Panc1 (cell line): ENCODE data around the gene LIN28B. TPM values are rescaled to one million over a fixed set of nuclear protein-coding genes. Genes with fewer than 3 reads are reported as not detected.
A peak's percentile ranks its signal among the peaks of the same experiment; 100 is the strongest.

Experiments
- ATAC-seq: fragments of 200-7000 bp; cut with Tn5 transposase; 2 replicates; pipeline ENCODE4 v1.9.1; 2020; ENCODE audit warnings: mild to moderate bottlenecking, moderate library complexity
- BruUV-seq: library from RNA; stranded (reverse); fragments of 400-500 nt; replicated peaks from 2 replicates; lab custom pipeline; 2021; lab: Mats Ljungman, UMichigan
- CTCF ChIA-PET: fragments of 300-600 bp; sonication (Branson Sonifier 250); formaldehyde crosslinking; loops from one replicate; lab custom pipeline; 2022; ENCODE audit warnings: antibody characterized with exemption; lab: Charles Lee
- POLR2A ChIA-PET: fragments of 300-600 bp; sonication (Branson Sonifier 250); formaldehyde crosslinking; loops from one replicate; lab custom pipeline; 2022; ENCODE audit warnings: antibody characterized with exemption; lab: Charles Lee
- DNase-seq: peaks from one replicate; pipeline ENCODE4 v3.0.0-alpha.2; 2010; ENCODE audit warnings: low read depth, low spot score
- H3K27ac ChIP-seq: 2 replicates; pipeline ENCODE4 v1.5.1; 2011; ENCODE audit warnings: mild to moderate bottlenecking, low read length, inconsistent platforms
- H3K27me3 ChIP-seq: fragments of 200-500 bp; sonication (Bioruptor generic); 2 replicates; pipeline ENCODE4 v1.6.0; 2014; ENCODE audit warnings: low read length, inconsistent platforms; ENCODE audit not compliant: control insufficient read depth, insufficient read depth
- H3K36me3 ChIP-seq: fragments of 200-500 bp; sonication (Bioruptor generic); 2 replicates; pipeline ENCODE4 v1.5.1; 2014; ENCODE audit warnings: inconsistent platforms, mild to moderate bottlenecking, low read length, moderate library complexity; ENCODE audit not compliant: control insufficient read depth, insufficient read depth
- H3K4me1 ChIP-seq: 2 replicates; pipeline ENCODE4 v1.5.1; 2011; ENCODE audit warnings: inconsistent platforms, mild to moderate bottlenecking, low read length, moderate library complexity; ENCODE audit not compliant: control insufficient read depth, insufficient read depth
- H3K4me3 ChIP-seq, 2 experiments: 2 replicates each; pipeline ENCODE4 v1.5.1; 2011 to 2012; ENCODE audit warnings: low read depth in 2 of 2, low read length in 2 of 2, mild to moderate bottlenecking in 2 of 2, inconsistent platforms in 1 of 2, moderate library complexity in 1 of 2
- H3K9me3 ChIP-seq: fragments of 200-500 bp; sonication (Bioruptor generic); 2 replicates; pipeline ENCODE4 v1.5.1; 2014; ENCODE audit warnings: low read depth, mild to moderate bottlenecking, inconsistent platforms, low read length, moderate library complexity; ENCODE audit not compliant: control insufficient read depth, insufficient read depth
- POLR2AphosphoS5 ChIP-seq: IDR thresholded peaks from 2 replicates; pipeline ENCODE4 v1.6.1; 2012; ENCODE audit warnings: mild to moderate bottlenecking, low read depth, low read length, moderate library complexity
- SIN3A ChIP-seq: IDR thresholded peaks from 2 replicates; pipeline ENCODE4 v1.6.1; 2012; ENCODE audit warnings: low read depth, mild to moderate bottlenecking, low read length, moderate library complexity, borderline replicate concordance; ENCODE audit not compliant: insufficient read depth
- TCF7L2 ChIP-seq: IDR thresholded peaks from 2 replicates; pipeline ENCODE4 v1.6.1; 2011; ENCODE audit warnings: mild to moderate bottlenecking, low read depth, low read length, inconsistent platforms
- in situ Hi-C: cut with HindIII; loops from 2 replicates; pipeline ENCODE4 v1.10.0; 2016; ENCODE audit warnings: low sequenced_read_pairs, low pct_unique_long_range_greater_than_20kb
- intact Hi-C: fragments of 100-400 bp; cut with micrococcal nuclease; formaldehyde crosslinking; loops from one replicate; pipeline ENCODE4 v1.10.0; 2022; ENCODE audit not compliant: unreplicated experiment
- total RNA-seq: library from RNA; stranded (reverse); gene quantifications from one replicate; pipeline ENCODE4 v1.2.1, GENCODE V29; 2021; ENCODE audit not compliant: unreplicated experiment
- TF ChIP-seq, protein P1 (sequence below), 2 experiments: IDR thresholded peaks; 2 replicates each; pipeline ENCODE4 v1.6.1; 2011 to 2012; ENCODE audit warnings: low read depth in 2 of 2, control low read depth in 1 of 2, low read length in 1 of 2, mild to moderate bottlenecking in 1 of 2, moderate library complexity in 1 of 2; ENCODE audit not compliant: insufficient read depth in 1 of 2
- TF ChIP-seq, protein P2 (sequence below): fragments of 450-650 bp; IDR thresholded peaks from 2 replicates; pipeline ENCODE4 v1.5.1; 2017; ENCODE audit warnings: mild to moderate bottlenecking

Gene LIN28B
- total RNA-seq, 1 experiment from 2014 or later, result 5.8 TPM

DNA sequence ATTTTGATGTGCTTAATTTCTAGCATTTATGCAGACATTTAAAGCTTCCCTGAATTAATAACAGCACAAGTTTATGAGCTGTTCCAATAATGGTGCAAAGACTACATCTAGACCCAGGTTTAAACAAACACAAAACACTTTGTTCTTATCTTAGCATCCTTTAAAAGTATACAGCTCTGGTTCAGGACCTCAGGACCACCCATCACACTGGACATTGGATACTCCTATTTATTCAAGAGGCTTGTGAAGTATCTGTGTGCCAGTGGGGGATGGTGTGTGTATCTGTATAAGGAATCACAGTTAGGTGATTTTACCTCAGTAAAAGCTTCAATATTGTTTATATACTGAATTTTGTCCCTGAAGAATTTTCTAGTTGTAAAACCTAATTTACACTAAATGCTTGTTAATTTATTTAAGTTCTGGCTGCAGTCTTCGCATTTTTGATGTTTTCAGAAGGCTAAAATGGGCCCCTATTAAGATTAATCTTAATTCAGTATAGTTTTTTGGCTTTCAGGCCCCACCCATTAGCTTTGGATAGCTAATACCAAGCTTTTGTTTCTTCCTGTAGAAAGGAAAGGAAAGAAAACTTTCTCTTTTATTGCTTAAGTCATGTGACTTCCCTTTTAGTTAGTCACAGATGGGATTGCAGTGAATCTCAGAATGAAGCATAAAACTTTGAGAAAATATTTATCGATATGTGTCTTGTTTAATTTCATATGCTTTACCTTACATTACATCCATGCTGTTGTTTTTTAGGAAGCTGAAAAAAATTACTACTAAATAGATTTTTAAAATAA is 13.1 kb downstream of the LIN28B start:
- no peak overlapping the region for H3K4me3 ChIP-seq
- H3K9me3 ChIP-seq, result no peaks in the 10 kb centered on the region
- TF ChIP-seq POLR2AphosphoS5, result no peak
- TF ChIP-seq TCF7L2, result no peak
- no peak for TF ChIP-seq SIN3A
- TF ChIP-seq, protein P1, sequence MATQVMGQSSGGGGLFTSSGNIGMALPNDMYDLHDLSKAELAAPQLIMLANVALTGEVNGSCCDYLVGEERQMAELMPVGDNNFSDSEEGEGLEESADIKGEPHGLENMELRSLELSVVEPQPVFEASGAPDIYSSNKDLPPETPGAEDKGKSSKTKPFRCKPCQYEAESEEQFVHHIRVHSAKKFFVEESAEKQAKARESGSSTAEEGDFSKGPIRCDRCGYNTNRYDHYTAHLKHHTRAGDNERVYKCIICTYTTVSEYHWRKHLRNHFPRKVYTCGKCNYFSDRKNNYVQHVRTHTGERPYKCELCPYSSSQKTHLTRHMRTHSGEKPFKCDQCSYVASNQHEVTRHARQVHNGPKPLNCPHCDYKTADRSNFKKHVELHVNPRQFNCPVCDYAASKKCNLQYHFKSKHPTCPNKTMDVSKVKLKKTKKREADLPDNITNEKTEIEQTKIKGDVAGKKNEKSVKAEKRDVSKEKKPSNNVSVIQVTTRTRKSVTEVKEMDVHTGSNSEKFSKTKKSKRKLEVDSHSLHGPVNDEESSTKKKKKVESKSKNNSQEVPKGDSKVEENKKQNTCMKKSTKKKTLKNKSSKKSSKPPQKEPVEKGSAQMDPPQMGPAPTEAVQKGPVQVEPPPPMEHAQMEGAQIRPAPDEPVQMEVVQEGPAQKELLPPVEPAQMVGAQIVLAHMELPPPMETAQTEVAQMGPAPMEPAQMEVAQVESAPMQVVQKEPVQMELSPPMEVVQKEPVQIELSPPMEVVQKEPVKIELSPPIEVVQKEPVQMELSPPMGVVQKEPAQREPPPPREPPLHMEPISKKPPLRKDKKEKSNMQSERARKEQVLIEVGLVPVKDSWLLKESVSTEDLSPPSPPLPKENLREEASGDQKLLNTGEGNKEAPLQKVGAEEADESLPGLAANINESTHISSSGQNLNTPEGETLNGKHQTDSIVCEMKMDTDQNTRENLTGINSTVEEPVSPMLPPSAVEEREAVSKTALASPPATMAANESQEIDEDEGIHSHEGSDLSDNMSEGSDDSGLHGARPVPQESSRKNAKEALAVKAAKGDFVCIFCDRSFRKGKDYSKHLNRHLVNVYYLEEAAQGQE (IDR thresholded peaks at IDR 0.05; ENCODE audit: insufficient read depth in 1 of 2, low read depth in 2 of 2, low read length in 1 of 2), result no peak
- intact Hi-C loops (no loop called here), in situ Hi-C loops (no loop called here)
- peak overlapping the region; percentile 54 for H3K27ac ChIP-seq
- H3K27me3 ChIP-seq, result no peaks in the 10 kb centered on the region
- CTCF ChIA-PET, result no interaction called here
- H3K4me1 ChIP-seq, result peaks cover 16% of the 10 kb centered on the region
- ATAC-seq (peak; percentile 51; the same call in 1 of the 2 replicates), DNase-seq (no peak)
- POLR2A ChIA-PET, result interaction anchor here (1.4 kb wide), 1 partner anchor 12 kb away, joined by 18 read pairs; no protein-coding TSS in a partner anchor
- H3K36me3 ChIP-seq, result no peaks in the 10 kb centered on the region; the same call in 1 of the 2 replicates
- BruUV-seq, result no TSS peak

DNA sequence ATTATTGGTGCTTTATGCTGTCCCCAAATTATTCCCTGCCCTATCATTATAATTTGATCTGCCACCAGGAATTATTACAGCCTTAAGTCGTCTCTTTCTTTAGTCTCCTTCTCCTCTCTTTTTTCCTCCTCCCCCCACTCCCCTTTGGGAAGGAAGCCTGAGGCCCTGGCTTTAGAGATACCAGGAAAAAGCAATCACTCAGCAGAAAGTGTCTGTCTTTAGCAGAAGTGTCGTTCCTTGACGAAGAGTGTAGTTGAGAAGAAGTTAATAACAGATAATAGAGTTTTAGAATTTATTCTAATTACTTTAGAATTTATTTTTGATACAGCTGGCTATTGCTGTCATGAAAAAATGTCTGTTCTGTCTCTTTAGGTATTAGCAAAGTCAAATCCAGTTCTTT is 16.5 kb downstream of the LIN28B start:
- in situ Hi-C loops, result no loop called here
- Histone ChIP-seq H3K4me3 (no peak overlapping the region), H3K4me1 (peaks cover 16% of the 10 kb centered on the region), H3K9me3 (no peaks in the 10 kb centered on the region), H3K36me3 (no peaks in the 10 kb centered on the region; the same call in 1 of the 2 replicates), H3K27ac (no peak overlapping the region), H3K27me3 (no peaks in the 10 kb centered on the region)
- ATAC-seq (no peak), DNase-seq (no peak)
- CTCF ChIA-PET, result no interaction called here
- no peak for TF ChIP-seq SIN3A
- TF ChIP-seq TCF7L2, result no peak
- TF ChIP-seq, protein P2, sequence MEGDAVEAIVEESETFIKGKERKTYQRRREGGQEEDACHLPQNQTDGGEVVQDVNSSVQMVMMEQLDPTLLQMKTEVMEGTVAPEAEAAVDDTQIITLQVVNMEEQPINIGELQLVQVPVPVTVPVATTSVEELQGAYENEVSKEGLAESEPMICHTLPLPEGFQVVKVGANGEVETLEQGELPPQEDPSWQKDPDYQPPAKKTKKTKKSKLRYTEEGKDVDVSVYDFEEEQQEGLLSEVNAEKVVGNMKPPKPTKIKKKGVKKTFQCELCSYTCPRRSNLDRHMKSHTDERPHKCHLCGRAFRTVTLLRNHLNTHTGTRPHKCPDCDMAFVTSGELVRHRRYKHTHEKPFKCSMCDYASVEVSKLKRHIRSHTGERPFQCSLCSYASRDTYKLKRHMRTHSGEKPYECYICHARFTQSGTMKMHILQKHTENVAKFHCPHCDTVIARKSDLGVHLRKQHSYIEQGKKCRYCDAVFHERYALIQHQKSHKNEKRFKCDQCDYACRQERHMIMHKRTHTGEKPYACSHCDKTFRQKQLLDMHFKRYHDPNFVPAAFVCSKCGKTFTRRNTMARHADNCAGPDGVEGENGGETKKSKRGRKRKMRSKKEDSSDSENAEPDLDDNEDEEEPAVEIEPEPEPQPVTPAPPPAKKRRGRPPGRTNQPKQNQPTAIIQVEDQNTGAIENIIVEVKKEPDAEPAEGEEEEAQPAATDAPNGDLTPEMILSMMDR, result no peak
- TF ChIP-seq, protein P1 (IDR thresholded peaks at IDR 0.05; ENCODE audit: insufficient read depth in 1 of 2, low read depth in 2 of 2, low read length in 1 of 2), result no peak
- TF ChIP-seq POLR2AphosphoS5, result no peak
- POLR2A ChIA-PET, result no interaction called here
- BruUV-seq, result no TSS peak
- intact Hi-C loops, result no loop called here
